Stimulated activated naive CD4-positive, alpha-beta T cell (primary cell): ENCODE results near the gene LGR6.
"Not testable (repeated sequence)": the region's sequence is repeated elsewhere in the genome, so short reads cannot be mapped to it uniquely, and the experiment has no call there.

Source experiments
- DNase-seq, 6 experiments: peaks; one replicate each; lab custom pipeline; 2025; lab: John Stamatoyannopoulos, UW

Gene LGR6

DNA sequence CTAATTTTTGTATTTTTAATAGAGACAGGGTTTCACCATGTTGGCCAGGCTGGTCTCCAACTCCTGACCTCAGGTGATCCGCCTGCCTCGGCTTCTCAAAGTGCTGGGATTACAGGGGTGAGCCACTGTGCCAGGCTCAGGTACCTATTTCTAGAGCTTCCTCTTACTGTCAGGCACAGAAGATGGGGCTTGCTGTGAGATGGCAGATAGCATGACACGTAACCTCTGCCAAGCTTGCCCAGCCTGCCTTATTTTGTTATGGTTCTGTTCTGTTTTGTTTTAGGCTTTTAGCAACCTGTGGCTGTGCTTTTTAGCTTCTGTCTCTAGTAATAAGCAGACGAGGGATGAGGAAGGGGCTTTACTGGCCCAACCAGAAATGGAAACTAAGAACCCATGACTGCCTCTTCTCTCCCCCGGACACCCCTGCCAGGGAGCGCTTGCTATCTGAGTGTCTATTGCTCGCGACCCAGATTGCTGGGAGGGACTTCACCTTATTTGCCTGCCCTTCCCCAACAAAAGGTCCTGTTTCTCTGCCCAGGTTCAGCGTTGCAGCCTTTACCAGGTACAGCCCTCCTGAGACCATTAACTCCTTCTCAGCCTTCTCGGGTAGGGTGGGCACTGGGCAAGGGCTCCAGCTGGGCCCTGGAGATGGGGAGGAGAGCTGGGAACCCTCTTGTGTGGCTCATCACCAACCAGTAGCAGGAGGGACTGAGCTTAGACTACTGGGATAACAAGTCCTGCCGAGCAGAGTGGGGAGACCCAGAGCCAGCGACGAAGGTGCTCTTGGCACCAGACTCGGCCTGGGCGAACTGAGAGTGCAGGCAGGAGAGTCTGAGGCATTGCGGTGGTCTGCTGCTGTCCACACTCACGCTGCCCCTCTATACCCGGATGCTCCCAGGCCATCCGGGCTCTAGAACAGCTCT is 13.5 kb upstream of the LGR6 start:
- no peak for DNase-seq

DNA sequence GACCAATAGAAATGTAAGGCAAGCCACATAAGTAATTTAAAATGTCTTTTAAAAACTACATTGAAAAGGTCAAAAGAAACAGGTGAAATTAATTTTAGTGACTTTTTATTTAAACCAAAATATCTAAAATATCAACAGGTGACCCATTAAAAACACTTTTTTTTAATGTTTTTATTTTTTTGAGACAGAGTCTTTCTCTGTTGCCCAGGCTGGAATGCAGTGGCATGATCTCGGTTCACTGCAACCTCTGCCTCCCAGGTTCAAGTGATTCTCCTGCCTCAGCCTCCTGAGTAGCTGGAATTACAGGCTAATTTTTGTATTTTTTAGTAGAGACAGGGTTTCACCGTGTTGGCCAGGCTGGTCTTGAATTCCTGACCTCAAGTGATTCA is 12.9 kb upstream of the LGR6 start:
- not testable (repeated sequence) for DNase-seq

GRCh38 chr1:202181586-202181985 is 12.0 kb upstream of the LGR6 start:
- DNase-seq, result no peak

GRCh38 chr1:202182040-202182877 is 11.3 kb upstream of the LGR6 start:
- DNase-seq, result no peak

- DNase-seq, result peak in 5 of 6 experiments; percentile 29 to 55 (median 45)
Measured at GRCh38 chr1:202184750-202185460, 8.7 kb upstream of the LGR6 start.

DNA sequence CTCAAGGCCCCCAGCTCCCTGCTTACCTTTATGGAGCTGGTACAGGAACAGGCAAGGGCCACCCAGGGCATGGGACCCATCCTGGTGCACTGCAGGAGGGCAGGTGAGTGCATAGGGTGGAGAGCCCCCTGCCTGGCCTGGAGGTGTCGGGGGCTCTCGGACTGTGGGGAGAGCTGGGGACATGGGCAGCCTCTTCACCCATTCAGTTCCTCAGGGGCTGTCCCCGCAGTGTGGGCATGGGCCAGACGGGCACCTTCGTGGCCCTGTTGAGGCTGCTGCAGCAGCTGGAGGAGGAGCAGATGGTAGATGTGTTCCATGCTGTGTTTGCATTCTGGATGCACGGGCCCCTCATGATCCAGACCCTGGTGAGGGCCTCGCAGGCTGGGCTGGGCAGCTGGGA is 7.3 kb upstream of the LGR6 start:
- no peak for DNase-seq

- DNase-seq, result no peak
Measured at GRCh38 chr1:202187041-202187671, 6.4 kb upstream of the LGR6 start.

GRCh38 chr1:202187697-202188407 is 5.7 kb upstream of the LGR6 start:
- no peak for DNase-seq

DNA sequence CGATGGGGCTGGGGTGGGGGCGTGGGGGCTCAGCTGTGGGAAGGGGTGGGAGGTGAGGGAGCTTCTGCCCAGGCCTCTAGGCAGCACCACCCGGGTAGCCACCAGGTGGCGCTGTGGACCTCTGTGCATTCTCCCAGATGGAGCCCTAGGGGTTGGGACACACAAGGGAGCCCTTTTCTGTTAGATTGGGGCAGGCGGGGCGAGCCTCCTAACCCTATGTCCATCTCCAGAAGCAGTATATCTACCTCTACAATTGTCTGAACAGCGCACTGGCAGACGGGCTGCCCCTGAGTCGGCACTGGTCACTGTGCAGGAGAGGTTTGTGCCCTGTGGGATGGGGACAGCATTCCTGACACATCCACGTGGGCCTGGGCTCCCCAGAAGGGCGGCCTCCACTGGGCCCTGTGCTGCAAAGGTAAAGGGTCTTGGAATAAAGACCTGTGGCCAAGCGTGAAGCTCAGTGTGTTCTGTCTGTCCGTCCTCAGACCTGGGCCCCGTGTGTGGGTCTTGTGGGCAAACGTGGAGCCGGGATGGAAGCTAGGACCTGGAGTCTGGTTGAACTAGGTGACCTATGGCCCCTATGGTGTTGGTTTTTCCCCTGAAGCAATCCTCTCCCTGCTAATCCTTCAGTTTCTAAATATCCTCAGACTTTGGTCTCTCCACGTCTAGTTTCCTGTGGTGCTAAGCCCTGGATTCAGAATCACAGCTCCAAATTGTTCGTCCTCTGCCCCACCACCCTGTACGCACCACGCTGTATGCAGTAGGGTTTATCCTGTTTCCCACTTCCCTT is 4.4 kb upstream of the LGR6 start:
- DNase-seq, result peak; percentile 31 to 76 (median 61)

DNA sequence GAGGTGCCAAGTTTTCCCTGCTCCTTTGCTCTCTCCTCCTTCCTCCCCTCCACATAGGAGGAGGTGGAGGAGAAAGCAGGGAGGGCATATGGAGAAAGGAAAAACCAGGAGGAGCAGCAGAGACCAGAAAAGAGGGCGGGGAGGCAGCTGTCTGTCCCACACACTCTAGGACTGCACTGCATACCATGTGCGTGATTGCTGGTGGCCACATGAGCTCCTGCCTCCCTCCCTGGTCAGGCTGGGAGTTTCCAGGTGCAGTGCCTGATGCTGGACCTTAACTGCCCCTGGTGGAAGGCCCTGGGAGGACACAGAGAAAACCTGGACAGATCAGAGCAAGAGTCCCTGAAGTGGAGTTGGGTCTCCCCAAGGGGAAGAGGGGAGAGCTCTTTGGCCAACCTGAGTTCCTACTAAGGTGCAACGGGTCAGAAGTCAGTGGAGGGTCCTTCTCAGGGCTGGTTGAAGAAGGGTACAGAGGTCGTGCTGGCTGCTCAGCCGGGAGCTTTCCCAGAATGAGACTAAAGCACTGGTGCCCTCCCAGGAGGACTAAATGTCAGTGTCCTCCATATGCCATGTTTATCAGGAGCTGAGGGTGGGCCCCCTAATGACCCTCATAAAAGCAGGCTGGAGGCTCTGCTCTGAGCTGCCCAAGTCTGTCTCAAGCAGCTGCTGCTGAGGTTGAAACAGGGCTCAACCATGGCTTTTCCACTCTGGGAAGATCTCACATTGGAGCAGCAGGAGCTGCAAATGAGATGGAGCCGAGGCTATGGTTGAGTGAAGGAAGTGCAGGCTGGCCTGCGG is 3.5 kb upstream of the LGR6 start:
- no peak for DNase-seq

GRCh38 chr1:202191391-202191790 is 2.2 kb upstream of the LGR6 start:
- DNase-seq, result not testable (repeated sequence)

DNA sequence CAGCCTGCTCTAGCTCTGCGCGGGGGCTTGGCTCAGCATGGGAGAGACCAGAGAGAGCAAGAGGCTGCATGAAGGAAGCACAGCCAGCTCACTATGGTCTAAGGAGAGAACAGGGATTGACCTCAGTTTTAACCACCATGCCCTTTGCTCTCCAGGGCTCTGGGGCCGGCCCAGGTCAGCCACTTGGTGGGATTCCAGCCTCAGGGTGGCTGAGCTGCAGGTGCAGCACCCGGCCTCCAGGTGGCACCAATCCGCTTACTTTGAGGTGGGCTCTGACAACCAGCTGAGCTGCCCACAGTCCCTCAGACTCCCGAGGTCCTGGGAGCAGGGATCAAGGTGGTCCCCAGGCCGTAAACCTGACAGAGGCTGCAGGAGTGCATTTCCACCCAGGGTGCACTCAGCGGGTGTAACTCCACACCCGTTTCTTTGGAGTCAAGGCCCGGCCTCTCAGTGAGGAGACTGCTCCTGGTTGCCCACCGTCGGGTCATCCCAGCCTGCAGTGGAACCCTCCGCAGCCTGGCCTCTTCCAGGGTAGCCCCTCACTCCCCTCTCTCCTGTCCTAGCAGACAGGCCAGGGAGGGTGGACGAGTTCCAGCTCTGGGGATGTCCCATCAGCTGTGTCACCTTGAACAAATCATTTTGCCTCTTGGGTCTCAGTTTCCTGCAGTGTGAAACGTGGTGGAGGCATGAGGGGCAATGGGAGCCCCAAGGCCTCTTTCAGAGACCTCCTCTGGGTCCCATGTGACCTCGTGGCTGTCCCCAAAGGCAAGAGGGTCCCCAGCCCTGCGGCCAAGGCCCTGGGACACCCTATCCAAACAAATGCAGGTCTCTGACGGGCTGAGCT is 607 bp upstream of the LGR6 start:
- peak in 5 of 6 experiments; percentile 9 to 42 (median 32) for DNase-seq

GRCh38 chr1:202194328-202194648 is 689 bp downstream of the LGR6 start:
- DNase-seq, result no peak

DNA sequence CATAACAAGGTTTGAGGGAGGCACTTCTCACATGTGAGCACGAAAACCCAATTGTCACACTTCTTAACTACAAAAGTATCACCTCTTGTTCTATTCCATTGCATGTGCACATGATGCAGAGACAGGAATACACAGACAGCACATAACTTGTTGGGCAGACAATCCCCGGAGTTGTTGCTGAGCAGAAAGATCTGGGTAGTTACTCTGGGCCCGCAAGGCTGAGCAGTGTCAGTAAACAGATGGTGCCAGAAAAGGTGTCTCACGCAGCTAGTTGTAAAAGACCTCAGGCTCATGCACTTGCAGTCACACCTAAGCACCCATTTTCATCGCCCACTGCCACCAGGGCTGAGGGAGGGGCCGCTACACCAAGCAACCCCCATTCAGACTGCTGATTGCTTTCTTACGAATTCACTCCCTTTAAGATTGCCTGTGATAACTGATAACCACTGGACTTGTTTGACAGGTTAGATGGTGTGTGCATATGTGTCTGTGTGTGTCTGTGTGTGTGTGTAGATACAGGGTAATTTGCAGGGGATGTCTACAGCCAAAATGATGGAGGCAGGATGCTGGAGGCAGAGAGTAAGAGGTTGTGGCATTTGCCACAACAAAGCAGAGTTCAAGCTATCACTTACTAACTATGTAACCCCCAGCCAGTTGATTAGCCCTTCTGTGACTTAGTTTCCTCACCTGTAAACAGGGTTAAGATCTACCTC is 4.2 kb downstream of the LGR6 start:
- DNase-seq, result no peak

DNA sequence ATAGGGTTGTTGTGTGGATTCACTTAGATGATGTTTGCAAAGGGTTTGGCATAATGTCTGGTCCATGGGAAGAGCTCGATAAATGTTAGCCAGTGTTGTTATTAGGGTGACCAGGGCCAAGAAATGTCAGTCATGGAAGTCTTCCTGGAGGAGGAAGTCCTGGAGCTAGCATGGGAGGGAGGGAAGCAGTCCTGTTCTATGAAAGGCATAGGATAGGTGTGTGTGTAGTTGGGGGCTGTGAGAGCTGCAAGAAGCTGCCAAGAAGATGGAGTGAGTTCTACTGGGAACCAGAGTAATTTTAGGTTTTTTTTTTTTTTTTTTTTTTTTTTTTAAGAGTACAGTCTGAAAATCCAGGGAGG is 4.7 kb downstream of the LGR6 start:
- no peak for DNase-seq

GRCh38 chr1:202199040-202199889 is 5.7 kb downstream of the LGR6 start:
- no peak for DNase-seq

DNA sequence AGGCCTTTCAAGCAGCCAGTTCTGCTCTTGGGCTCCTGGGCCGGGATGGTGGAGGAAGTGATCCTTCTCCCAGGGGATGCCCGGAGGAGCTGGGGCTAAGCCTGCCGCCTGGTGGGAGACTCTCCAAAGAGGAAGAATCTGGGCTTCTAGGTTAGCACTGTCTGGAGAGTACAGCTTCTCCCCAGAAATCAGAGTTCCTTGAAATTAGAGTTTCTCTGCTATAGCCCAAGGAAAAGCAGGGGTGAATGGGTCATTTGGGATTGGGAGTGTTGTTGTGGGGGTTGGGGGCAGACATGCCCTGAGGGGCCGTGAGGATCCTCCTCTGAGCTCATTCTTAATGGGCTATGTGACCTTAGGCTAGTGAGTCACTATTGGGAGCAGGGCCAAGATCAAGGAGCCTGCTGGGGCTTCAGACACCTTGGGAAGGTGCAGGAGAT is 6.5 kb downstream of the LGR6 start:
- no peak for DNase-seq
